ENCODE data around the gene DOK6. TPM values are rescaled to one million over a fixed set of nuclear protein-coding genes. Genes with fewer than 3 reads are reported as not detected.

DOK6 gene
- total RNA-seq, 1 donor from 2014 or later = not detected

GRCh38 chr18:69432847-69433246 lies 32.2 kb downstream of the DOK6 start:
- intact Hi-C loops (cut with micrococcal nuclease) = no loop called here

- intact Hi-C loops (cut with micrococcal nuclease) = no loop called here
Observed at GRCh38 chr18:69435000-69435399, 34.3 kb downstream of the DOK6 start.

- intact Hi-C loops (cut with micrococcal nuclease) = no loop called here
Observed at GRCh38 chr18:69444221-69444620, 43.5 kb downstream of the DOK6 start.

GRCh38 chr18:69447886-69448285 lies 47.2 kb downstream of the DOK6 start:
- intact Hi-C loops (cut with micrococcal nuclease) = no loop called here

- intact Hi-C loops (cut with micrococcal nuclease) = no loop called here
Observed at GRCh38 chr18:69455125-69455524, 54.4 kb downstream of the DOK6 start.

- intact Hi-C loops (cut with micrococcal nuclease) = loop anchor here (1.0 to 5.0 kb wide), 2 partner anchors 603 to 617 kb away; no protein-coding TSS in a partner anchor
Observed at GRCh38 chr18:69469444-69469919, 68.8 kb downstream of the DOK6 start.

GRCh38 chr18:69480460-69480859 lies 79.8 kb downstream of the DOK6 start:
- intact Hi-C loops (cut with micrococcal nuclease) = no loop called here

GRCh38 chr18:69483574-69483973 lies 82.9 kb downstream of the DOK6 start:
- intact Hi-C loops (cut with micrococcal nuclease) = no loop called here

- intact Hi-C loops (cut with micrococcal nuclease) = no loop called here
Observed at GRCh38 chr18:69484699-69485396, 84.2 kb downstream of the DOK6 start.

GRCh38 chr18:69487488-69488394 lies 87.1 kb downstream of the DOK6 start:
- intact Hi-C loops (cut with micrococcal nuclease) = no loop called here

- intact Hi-C loops (cut with micrococcal nuclease) = no loop called here
Observed at GRCh38 chr18:69490072-69490471, 89.4 kb downstream of the DOK6 start.

- intact Hi-C loops (cut with micrococcal nuclease) = no loop called here
Observed at GRCh38 chr18:69490813-69491212, 90.1 kb downstream of the DOK6 start.

GRCh38 chr18:69491576-69491975 lies 90.9 kb downstream of the DOK6 start:
- intact Hi-C loops (cut with micrococcal nuclease) = no loop called here

- intact Hi-C loops (cut with micrococcal nuclease) = no loop called here
Observed at GRCh38 chr18:69492861-69493260, 92.2 kb downstream of the DOK6 start.

- intact Hi-C loops (cut with micrococcal nuclease) = no loop called here
Observed at GRCh38 chr18:69494841-69495240, 94.2 kb downstream of the DOK6 start.

GRCh38 chr18:69495338-69495737 lies 94.7 kb downstream of the DOK6 start:
- intact Hi-C loops (cut with micrococcal nuclease) = no loop called here

- intact Hi-C loops (cut with micrococcal nuclease) = no loop called here
Observed at GRCh38 chr18:69495841-69496533, 95.3 kb downstream of the DOK6 start.

GRCh38 chr18:69518989-69519388 lies 118.3 kb downstream of the DOK6 start:
- intact Hi-C loops (cut with micrococcal nuclease) = loop anchor here (10.0 kb wide), 1 partner anchor 224 kb away; no protein-coding TSS in a partner anchor

- intact Hi-C loops (cut with micrococcal nuclease) = no loop called here
Observed at GRCh38 chr18:69523582-69523981, 122.9 kb downstream of the DOK6 start.

- intact Hi-C loops (cut with micrococcal nuclease) = no loop called here
Observed at GRCh38 chr18:69528435-69528834, 127.7 kb downstream of the DOK6 start.

GRCh38 chr18:69529151-69529550 lies 128.5 kb downstream of the DOK6 start:
- intact Hi-C loops (cut with micrococcal nuclease) = no loop called here

- intact Hi-C loops (cut with micrococcal nuclease) = no loop called here
Observed at GRCh38 chr18:69531973-69532372, 131.3 kb downstream of the DOK6 start.

All from T-helper 1 cell treated with Interleukin-12 subunit alpha and Interleukin-12 subunit beta and Interleukin-4 antibody, amounts not matched to agents 30 ng/mL and 1 ng/mL, for 36 hours (primary cell).